Left ventricle myocardium inferior (tissue), 1 donor: ENCODE data around the gene CCDC38. TPM values are rescaled to one million over a fixed set of nuclear protein-coding genes. Genes with fewer than 3 reads are reported as not detected.

Experiments used
- DNase-seq: peaks from one replicate; pipeline ENCODE4 v3.0.0-alpha.2; 2020
- H3K27ac ChIP-seq: fragments of 200-600 bp; replicated peaks from 2 replicates; pipeline ENCODE4 v1.8.0; 2021
- H3K27me3 ChIP-seq: fragments of 200-600 bp; 2 replicates; pipeline ENCODE4 v1.8.0; 2021; ENCODE audit warnings: low read depth
- H3K36me3 ChIP-seq: fragments of 200-600 bp; 2 replicates; pipeline ENCODE4 v1.8.0; 2021
- H3K4me1 ChIP-seq: fragments of 200-600 bp; 2 replicates; pipeline ENCODE4 v1.8.0; 2021
- H3K4me3 ChIP-seq: fragments of 200-600 bp; 2 replicates; pipeline ENCODE4 v1.8.0; 2021; ENCODE audit warnings: mild to moderate bottlenecking, moderate library complexity
- H3K9me3 ChIP-seq: fragments of 200-600 bp; replicated peaks from 2 replicates; pipeline ENCODE4 v1.8.0; 2021
- CTCF ChIP-seq: fragments of 200-600 bp; IDR thresholded peaks from 2 replicates; pipeline ENCODE4 v1.8.0; 2021; ENCODE audit warnings: antibody characterized with exemption, mild to moderate bottlenecking, borderline replicate concordance
- intact Hi-C: fragments of 100-400 bp; cut with micrococcal nuclease; formaldehyde crosslinking; loops from one replicate; pipeline ENCODE4 v1.11.0; 2022
- total RNA-seq: library from RNA; stranded (reverse); fragmentation: NEBNext Ultra II Directional; extraction: Animal tissue kit (Norgen Biotek cat#: 25700); gene quantifications from one replicate; pipeline ENCODE4 v1.2.1, GENCODE V29; 2021
- donor health status: DM: no; HTN: yes; CAD: no; lungs with severe emphysema.

The CCDC38 gene
- total RNA-seq, 1 donor from 2014 or later, result 0.22 TPM

GRCh38 chr12:95874452-95874851 is 68.0 kb downstream of the CCDC38 start:
- peaks cover 6% of the 10 kb centered on the region for H3K36me3 ChIP-seq
- no peak for DNase-seq
- H3K27ac ChIP-seq, result no peak overlapping the region
- no peaks in the 10 kb centered on the region for H3K4me1 ChIP-seq
- no peak for TF ChIP-seq CTCF
- intact Hi-C loops, result no loop called here
- no peaks in the 10 kb centered on the region for H3K27me3 ChIP-seq
- H3K4me3 ChIP-seq, result no peak overlapping the region
- no peaks in the 10 kb centered on the region for H3K9me3 ChIP-seq

GRCh38 chr12:95870897-95871296 is 71.5 kb downstream of the CCDC38 start:
- Histone ChIP-seq H3K9me3 (no peaks in the 10 kb centered on the region), H3K4me1 (no peaks in the 10 kb centered on the region), H3K36me3 (peaks cover 30% of the 10 kb centered on the region), H3K27me3 (no peaks in the 10 kb centered on the region), H3K27ac (no peak overlapping the region), H3K4me3 (no peak overlapping the region)
- TF ChIP-seq CTCF, result no peak
- intact Hi-C loops, result no loop called here
- DNase-seq, result no peak

GRCh38 chr12:95863337-95863736 is 79.1 kb downstream of the CCDC38 start:
- H3K27ac ChIP-seq, result no peak overlapping the region
- peaks cover 3% of the 10 kb centered on the region for H3K9me3 ChIP-seq
- H3K27me3 ChIP-seq, result no peaks in the 10 kb centered on the region
- DNase-seq, result no peak
- no peak overlapping the region for H3K4me3 ChIP-seq
- intact Hi-C loops, result no loop called here
- TF ChIP-seq CTCF, result no peak
- H3K36me3 ChIP-seq, result peaks cover 63% of the 10 kb centered on the region
- peaks cover 29% of the 10 kb centered on the region for H3K4me1 ChIP-seq

GRCh38 chr12:95862038-95862437 is 80.4 kb downstream of the CCDC38 start:
- Histone ChIP-seq H3K27ac (no peak overlapping the region), H3K36me3 (peaks cover 57% of the 10 kb centered on the region), H3K4me3 (no peak overlapping the region), H3K27me3 (no peaks in the 10 kb centered on the region), H3K4me1 (peaks cover 35% of the 10 kb centered on the region), H3K9me3 (peaks cover 3% of the 10 kb centered on the region)
- DNase-seq, result no peak
- TF ChIP-seq CTCF, result no peak
- intact Hi-C loops, result no loop called here

- intact Hi-C loops, result loop anchor here (10.0 kb wide), 1 partner anchor 625 kb away; no protein-coding TSS in a partner anchor
- no peak for DNase-seq
- H3K4me1 ChIP-seq, result peaks cover 35% of the 10 kb centered on the region
- H3K36me3 ChIP-seq, result peaks cover 38% of the 10 kb centered on the region
- peak overlapping the region; percentile 95 for H3K4me3 ChIP-seq
- H3K9me3 ChIP-seq, result peaks cover 3% of the 10 kb centered on the region
- H3K27ac ChIP-seq, result no peak overlapping the region
- no peak for TF ChIP-seq CTCF
- no peaks in the 10 kb centered on the region for H3K27me3 ChIP-seq
Measured at GRCh38 chr12:95859947-95860850, 82.2 kb downstream of the CCDC38 start.
